NCI-H1092 treated with DMSO at 0.1 percent for 48 hours (cell line): Measurements from ENCODE around the gene HOXD3.

Experiments used
- DNase-seq: peaks from one replicate; lab custom pipeline; 2025; lab: John Stamatoyannopoulos, UW

The HOXD3 gene

GRCh38 chr2:176212276-176212675 lies 55.2 kb downstream of the HOXD3 start:
- DNase-seq, result no peak

- no peak for DNase-seq
Measured at GRCh38 chr2:176213406-176213805, 56.3 kb downstream of the HOXD3 start.
